Mesodermal cell (in vitro differentiated cells): ENCODE results near the gene GNG5.
A peak's percentile ranks its signal among the peaks of the same experiment; 100 is the strongest.

Experiments
- H3K27ac ChIP-seq: 2 replicates; pipeline ENCODE4 v1.7.0; 2013; ENCODE audit warnings: mild to moderate bottlenecking, low read depth, low read length, moderate library complexity; ENCODE audit not compliant: severe bottlenecking
- H3K36me3 ChIP-seq: 2 replicates; pipeline ENCODE4 v1.7.1; 2013; ENCODE audit warnings: mild to moderate bottlenecking, low read length, moderate library complexity; ENCODE audit not compliant: control insufficient read depth, insufficient read depth
- H3K4me1 ChIP-seq: one replicate; pipeline ENCODE4 v1.7.1; 2013; ENCODE audit warnings: mild to moderate bottlenecking, low read length; ENCODE audit not compliant: insufficient read depth, control insufficient read depth, poor library complexity, severe bottlenecking
- H3K4me3 ChIP-seq: 2 replicates; pipeline ENCODE4 v1.7.0; 2013; ENCODE audit warnings: low read length, control low read depth, mild to moderate bottlenecking; ENCODE audit not compliant: insufficient read depth, poor library complexity, severe bottlenecking; ENCODE audit errors: extremely low read depth
- H3K9me3 ChIP-seq: 2 replicates; pipeline ENCODE4 v1.7.1; 2013; ENCODE audit warnings: mild to moderate bottlenecking, low read length, moderate library complexity; ENCODE audit not compliant: control insufficient read depth
- WGBS, 2 experiments: methylation state at CpG; one replicate each; pipeline ENCODE4 v1.1.5; 2013; ENCODE audit warnings: missing lambda C conversion rate in 2 of 2; ENCODE audit not compliant: insufficient coverage in 2 of 2; 5-methylcytosine and 5-hydroxymethylcytosine counted together

The GNG5 gene

DNA sequence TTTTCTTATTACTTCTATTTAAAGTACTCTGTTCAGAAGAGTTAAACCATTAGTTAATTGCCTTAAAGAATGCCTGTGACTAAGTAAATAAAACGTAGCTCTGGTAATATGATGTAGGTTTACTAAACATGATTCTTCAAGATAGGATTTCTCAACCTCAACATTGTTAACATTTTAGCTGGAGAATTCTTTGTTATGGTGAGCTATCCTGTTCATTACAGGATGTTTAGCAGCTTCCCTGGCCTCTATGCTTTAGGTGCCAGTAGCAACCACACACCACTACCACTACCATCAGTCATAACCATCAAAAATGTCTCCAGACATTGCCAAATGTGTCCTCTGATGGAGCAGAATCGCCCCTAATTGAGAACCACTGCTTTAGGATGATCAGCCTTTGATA lies 16.6 kb downstream of the GNG5 start:
- Histone ChIP-seq H3K4me3 (no peak overlapping the region), H3K36me3 (peaks cover 59% of the 10 kb centered on the region), H3K9me3 (no peaks in the 10 kb centered on the region), H3K27ac (no peak overlapping the region), H3K4me1 (no peaks in the 10 kb centered on the region)
- 100% methylated on average over 1 of the region's 2 CpGs; no CpG with 5 or more reads in 1 of the 2 experiments for WGBS, 2 experiments

DNA sequence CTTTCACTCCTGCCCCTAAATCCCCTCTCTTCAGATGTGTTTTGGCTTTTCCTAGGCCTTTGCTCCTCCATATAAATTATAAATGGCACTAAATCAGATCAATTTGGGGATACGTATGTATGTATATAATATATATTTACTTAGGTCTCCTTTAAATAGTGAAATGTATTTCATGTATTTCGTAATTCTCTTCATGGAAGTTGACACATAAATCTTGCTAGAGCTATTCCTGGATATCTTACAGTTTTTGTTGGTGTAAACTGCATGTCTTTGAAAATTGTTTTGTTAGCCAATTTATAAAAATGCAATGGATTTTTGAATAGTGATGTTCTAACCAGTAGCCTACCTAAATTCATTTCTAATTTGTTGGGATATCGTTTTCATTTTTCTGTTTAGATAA lies 18.3 kb downstream of the GNG5 start:
- H3K4me3 ChIP-seq = no peak overlapping the region
- H3K36me3 ChIP-seq = peaks cover 63% of the 10 kb centered on the region

DNA sequence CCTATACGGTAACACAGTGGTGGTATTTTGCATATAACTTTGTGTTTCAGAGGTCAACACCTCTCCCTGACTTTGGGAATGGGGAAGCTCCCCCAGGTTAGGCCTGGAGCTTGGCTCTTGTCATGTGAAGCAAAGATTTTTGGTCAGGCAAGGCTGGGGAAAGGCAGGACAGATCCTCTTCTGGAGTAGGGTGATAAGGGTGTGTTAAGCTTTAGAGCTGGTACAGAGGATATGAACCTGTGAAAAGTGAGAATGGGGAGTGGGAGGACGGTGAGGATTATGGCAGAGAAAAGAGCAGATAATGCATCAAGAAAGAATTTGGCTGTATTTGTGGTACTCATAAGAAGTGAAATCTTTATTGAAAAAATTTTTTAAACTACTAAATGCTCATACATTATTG lies 25.1 kb downstream of the GNG5 start:
- Histone ChIP-seq H3K36me3 (peaks cover 36% of the 10 kb centered on the region), H3K9me3 (peaks cover 13% of the 10 kb centered on the region), H3K4me1 (no peaks in the 10 kb centered on the region), H3K4me3 (no peak overlapping the region), H3K27ac (no peak overlapping the region)
- 100% methylated on average over 1 of the region's 2 CpGs; no CpG with 5 or more reads in 1 of the 2 experiments for WGBS, 2 experiments

More for the DNA sequence above, 18.3 kb downstream of the GNG5 start:
- no CpG with 5 or more reads among the region's 3 CpGs for WGBS, 2 experiments
- Histone ChIP-seq H3K27ac (no peak overlapping the region), H3K4me1 (no peaks in the 10 kb centered on the region), H3K9me3 (no peaks in the 10 kb centered on the region)

DNA sequence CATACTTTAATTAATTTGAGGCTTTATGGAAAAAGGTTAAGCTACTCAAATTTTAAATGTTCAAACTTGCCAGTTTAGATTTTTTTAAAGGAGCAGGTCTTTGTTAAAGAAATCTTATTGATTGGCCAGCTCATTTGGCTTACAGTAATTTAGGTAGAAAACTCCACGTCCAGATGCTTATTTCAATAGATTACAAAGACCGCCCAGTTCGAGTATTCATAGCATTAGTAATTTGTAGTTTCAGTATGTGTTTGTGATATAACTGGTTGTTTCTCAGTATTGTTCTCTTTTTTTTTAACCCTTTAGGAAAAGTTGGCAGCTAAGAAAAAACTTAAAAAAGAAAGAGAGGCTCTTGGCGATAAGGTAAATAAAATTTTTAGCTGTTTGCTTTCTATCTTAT lies 25.7 kb downstream of the GNG5 start:
- Histone ChIP-seq H3K9me3 (peaks cover 13% of the 10 kb centered on the region), H3K4me3 (peak overlapping the region; percentile 76), H3K27ac (no peak overlapping the region), H3K4me1 (no peaks in the 10 kb centered on the region), H3K36me3 (peaks cover 31% of the 10 kb centered on the region)
- 100% methylated on average over 2 of the region's 4 CpGs; no CpG with 5 or more reads in 1 of the 2 experiments for WGBS, 2 experiments

DNA sequence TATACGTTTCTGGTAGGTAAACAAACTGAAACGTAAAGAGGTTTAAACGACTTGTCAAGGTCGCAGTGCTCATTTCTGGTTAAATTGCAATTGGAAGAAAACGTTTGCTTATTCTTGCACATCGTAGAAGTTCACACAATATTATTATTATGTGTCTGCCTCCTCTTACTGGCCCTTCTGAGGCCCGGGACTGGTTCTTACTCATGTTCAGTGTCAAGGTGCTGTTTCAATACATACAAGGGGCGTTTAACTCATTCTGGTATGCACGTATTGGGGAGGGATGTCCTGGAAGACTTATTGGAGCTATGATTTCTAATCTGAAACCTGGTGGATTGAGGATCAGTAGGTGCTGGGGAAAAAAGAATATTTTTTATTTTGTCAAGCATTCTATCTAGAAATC lies 26.4 kb downstream of the GNG5 start:
- peak overlapping the region; percentile 76 for H3K4me3 ChIP-seq
- peaks cover 24% of the 10 kb centered on the region for H3K36me3 ChIP-seq
- H3K27ac ChIP-seq = no peak overlapping the region
- peaks cover 13% of the 10 kb centered on the region for H3K9me3 ChIP-seq
- H3K4me1 ChIP-seq = no peaks in the 10 kb centered on the region
- WGBS, 2 experiments = 10 to 17% methylated on average over 3 to 8 of the region's 9 CpGs

DNA sequence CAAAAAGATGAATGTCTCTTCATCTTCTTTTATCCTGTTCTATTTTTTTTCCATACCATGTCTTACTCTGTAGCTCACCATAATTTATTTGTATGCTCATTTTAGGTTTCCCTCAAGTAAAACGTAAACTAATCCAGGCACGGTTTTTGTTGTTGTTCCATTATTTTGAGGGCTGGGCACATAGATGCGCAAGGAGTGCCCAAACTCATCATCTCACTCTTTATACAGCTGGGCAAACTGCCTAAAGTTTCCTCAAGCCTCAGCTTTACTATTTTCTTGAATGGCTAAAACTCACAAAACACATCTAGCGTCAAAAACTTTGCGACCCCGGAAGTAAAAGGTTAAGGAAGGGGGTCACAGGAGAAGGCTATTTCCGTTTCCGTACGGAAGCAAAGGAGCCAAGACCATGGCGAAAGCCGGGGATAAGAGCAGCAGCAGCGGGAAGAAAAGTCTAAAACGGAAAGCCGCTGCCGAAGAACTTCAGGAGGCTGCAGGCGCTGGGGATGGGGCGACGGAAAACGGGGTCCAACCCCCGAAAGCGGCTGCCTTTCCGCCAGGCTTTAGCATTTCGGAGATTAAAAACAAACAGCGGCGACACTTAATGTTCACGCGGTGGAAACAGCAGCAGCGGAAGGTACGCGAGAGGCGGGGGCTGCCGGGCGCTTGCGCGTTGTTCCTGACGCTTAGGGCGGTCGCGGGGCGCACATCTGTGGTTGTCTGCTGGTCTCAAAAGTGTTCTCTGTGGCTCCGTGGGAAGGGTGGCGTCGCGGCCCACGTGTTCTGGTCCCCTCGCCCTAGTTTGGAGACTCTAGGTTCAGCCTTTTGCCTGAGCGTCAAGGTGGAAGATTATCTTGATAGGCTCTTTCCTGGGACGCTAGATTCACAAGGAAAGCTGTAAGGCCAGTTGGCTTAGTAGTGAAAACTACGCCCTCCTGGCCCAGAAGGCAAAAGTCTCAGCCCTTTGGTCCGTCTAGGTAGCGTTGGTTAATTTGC lies 27.2 kb downstream of the GNG5 start, which contains the start of gene RPF1:
Gene RPF1 (plus strand): TSS at position 391 of the 993 bp plus-strand sequence. CDS start 16 bp downstream, at position 407.
- peaks cover 13% of the 10 kb centered on the region for H3K9me3 ChIP-seq
- peak within 1 kb of the TSS; percentile 80 for H3K27ac ChIP-seq
- H3K4me1 ChIP-seq = no peaks in the 10 kb centered on the region
- H3K36me3 ChIP-seq = peaks cover 17% of the 10 kb centered on the region
- WGBS, 2 experiments = 0 to 5% methylated on average over 43 to 45 of the region's 51 CpGs
- H3K4me3 ChIP-seq = peak within 1 kb of the TSS; percentile 76

DNA sequence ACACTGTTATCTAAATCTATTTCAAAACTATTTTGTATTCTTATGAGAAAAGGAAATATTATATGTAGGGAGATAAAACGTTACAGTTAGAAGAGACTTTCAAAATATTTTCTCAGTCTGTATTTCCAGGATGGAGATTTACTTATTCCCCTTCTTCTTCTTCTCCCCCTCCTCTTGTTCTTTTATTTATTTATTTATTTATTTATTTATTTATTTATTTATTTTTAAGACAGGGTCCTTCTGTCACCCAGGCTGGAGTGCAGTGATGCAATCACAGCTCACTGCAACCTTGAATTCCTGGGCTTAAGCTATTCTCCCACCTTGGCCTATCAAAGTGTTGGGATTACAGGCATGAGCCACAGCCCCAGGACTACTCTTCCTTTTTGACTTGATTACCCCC lies 30.2 kb downstream of the GNG5 start:
- H3K4me1 ChIP-seq = no peaks in the 10 kb centered on the region
- no CpG with 5 or more reads among the region's 1 CpG for WGBS, 2 experiments
- H3K36me3 ChIP-seq = no peaks in the 10 kb centered on the region
- no peak overlapping the region for H3K4me3 ChIP-seq
- H3K9me3 ChIP-seq = peaks cover 13% of the 10 kb centered on the region
- no peak overlapping the region for H3K27ac ChIP-seq

DNA sequence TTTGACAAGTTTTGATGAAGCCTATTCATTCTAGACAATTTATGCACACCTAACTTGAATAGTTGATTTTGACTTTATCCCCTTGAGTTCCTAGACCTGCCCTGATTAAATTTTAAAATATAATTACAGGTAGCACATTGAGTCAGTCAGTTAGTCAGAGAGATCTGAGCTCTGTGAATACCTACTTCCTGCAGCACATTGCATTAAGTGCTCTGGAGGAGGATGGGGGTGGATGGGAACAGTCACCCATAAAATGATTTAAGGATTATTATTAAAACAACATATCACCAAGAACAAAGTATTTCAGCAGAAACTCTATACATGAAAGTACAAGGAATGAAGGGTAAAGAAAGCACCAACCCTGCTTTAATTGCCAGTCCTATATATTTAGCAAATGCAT lies 39.1 kb downstream of the GNG5 start:
- Histone ChIP-seq H3K9me3 (no peaks in the 10 kb centered on the region), H3K36me3 (no peaks in the 10 kb centered on the region), H3K4me3 (no peak overlapping the region), H3K27ac (no peak overlapping the region), H3K4me1 (no peaks in the 10 kb centered on the region)

DNA sequence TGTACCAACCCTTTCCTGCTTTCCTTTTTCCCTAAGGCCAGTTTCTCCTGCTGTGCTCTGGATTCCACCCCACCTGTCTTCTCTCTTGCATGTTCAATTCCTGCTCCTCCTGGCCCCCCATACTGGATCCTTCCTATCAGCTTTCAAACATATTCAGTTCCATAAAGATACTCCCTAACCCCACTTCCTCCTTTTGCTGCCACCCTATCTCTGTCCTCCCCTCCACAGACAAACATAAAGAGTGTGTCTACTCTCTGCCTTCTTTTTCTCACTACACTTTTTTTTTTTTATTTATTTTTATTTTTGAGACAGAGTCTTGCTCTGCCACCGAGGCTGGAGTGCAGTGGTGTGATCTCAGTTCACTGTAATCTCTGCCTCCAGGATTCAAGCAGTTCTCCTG lies 44.3 kb downstream of the GNG5 start:
- 67% methylated on average over 1 of the region's 1 CpG; no CpG with 5 or more reads in 1 of the 2 experiments for WGBS, 2 experiments
- Histone ChIP-seq H3K36me3 (no peaks in the 10 kb centered on the region), H3K4me3 (no peak overlapping the region), H3K27ac (no peak overlapping the region), H3K9me3 (no peaks in the 10 kb centered on the region), H3K4me1 (no peaks in the 10 kb centered on the region)

DNA sequence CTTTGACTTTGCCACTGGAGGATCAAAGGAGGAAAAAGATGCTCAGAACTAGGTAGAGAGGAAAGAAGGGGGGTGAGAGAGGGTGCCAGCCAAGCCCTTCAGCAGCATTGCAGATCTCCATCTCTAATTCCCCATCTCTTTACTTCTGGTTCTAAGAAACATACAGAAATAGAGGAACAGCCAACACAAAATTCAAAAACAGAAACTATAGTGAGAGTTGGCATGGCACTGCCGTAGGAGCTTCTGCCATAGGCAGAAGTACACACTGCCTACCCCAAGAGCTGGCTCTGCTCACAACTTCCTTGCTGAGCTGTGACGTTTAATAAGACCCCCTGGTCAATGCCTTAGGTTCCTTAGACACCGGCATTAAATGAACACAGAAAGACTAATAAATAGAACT lies 53.9 kb downstream of the GNG5 start:
- H3K9me3 ChIP-seq = no peaks in the 10 kb centered on the region
- H3K4me1 ChIP-seq = no peaks in the 10 kb centered on the region
- no peaks in the 10 kb centered on the region for H3K36me3 ChIP-seq
- H3K27ac ChIP-seq = no peak overlapping the region
- no peak overlapping the region for H3K4me3 ChIP-seq
- WGBS, 2 experiments = 36 to 67% methylated on average over 1 to 2 of the region's 3 CpGs

DNA sequence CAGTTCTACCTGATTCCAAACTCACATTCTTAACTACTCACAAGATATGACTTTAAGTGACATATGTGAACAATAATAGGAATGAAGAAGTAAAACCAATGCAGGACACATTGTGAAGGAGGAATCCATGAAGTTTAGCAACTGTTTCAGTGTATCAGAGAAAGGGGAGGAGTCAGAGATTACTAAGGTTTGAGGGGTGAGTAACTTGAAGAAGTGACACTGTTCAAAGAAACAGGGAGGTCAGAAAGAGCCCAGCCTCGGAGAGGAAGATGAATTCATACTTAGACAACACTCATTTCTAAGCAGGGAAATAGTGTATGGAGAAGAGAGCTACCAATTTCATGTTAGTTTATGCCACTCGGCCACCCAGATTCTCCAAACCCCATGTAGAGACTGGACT lies 55.5 kb downstream of the GNG5 start:
- H3K27ac ChIP-seq = no peak overlapping the region
- H3K36me3 ChIP-seq = no peaks in the 10 kb centered on the region
- WGBS, 2 experiments = no CpG with 5 or more reads among the region's 2 CpGs
- no peaks in the 10 kb centered on the region for H3K4me1 ChIP-seq
- H3K4me3 ChIP-seq = no peak overlapping the region
- H3K9me3 ChIP-seq = no peaks in the 10 kb centered on the region
